Measurements from ENCODE around the gene ZMIZ1.

ZMIZ1 gene

DNA sequence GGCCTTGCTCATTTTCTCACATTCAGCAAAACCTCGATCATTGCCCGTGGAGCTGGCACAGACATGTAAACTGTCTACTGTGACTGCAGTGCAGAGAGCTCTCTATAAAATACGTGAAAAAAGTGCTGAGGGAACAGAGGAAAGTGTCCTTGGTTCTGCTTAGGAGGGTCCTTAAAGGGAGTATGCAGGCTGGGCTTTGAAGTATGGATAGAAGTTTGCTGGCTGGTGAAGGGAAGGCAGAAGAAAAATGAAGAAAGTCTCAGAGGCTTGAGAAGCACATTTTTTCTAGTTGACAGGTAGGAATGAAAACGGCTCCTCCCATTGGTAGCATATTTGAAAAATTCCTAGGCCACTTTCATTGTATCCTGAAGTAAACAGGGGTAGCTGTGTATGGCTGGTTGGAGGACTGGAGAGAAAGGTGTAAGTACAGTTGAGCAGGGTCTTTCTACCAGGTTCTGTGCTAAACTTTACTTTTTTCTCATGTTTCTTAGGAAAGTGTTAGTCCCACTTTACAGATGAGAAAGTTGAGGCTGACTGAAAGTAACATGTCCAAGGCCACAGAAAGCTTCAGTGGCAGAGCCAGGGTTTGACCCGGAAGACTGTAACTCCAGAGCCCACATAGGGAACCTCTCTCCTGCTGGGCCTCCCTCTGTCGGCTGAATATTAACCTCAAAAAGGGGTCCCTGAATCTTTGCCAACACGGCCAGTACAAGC, 215.5 kb downstream of the ZMIZ1 start:
- H3K27me3 Mint-ChIP-seq, result no peaks in the 10 kb centered on the region
- no peak overlapping the region for H3K27ac Mint-ChIP-seq
- H3K36me3 Mint-ChIP-seq (ENCODE audit: low read depth), result peaks cover 31% of the 10 kb centered on the region
- H3K4me3 Mint-ChIP-seq, result no peak overlapping the region
- H3K9me3 Mint-ChIP-seq, result no peaks in the 10 kb centered on the region
- DNase-seq, result no peak
- peaks cover 45% of the 10 kb centered on the region for H3K4me1 Mint-ChIP-seq (ENCODE audit: low read depth)

DNA sequence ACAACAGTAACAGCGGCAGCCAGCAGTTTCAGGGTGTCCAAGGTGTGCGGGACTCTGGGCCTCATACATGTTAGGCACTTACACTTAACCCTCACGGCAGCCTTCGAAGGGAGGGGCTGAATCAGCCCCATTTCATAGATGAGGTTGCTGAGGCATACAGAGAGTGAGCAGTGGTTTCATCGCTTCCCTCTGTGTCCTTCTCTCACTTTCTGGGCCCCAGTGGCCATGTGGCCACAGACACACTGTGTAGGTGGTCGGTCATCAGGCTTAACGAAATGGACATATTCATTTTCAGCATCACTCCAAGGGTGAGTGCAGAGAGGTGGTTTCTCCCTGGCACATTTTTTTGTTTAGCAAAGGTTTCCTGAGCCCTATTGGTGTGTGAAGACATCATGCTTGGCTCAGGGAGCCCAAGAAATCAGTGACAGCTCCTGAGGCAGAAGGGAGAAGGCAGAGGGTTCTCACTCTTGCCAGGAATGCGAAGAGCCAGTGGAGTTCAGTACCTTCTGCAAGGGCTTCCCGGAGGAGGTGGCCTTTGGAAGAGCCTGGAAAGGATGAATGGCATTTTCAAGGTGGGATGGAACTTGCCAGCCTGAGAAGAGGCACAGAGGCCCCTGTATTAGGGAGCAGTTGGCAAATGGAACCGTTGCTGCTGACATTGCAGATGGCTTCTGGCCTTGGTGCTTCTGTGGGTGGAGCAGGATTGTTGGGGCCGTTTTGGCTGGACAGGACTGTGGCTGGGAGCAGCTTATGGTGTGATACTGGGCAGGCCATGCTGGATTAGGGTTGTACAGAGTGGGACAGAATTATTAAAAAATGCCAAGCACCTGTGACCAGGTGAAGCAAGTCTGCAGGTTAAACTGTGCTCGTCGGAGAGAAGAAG, 216.8 kb downstream of the ZMIZ1 start:
- Mint-ChIP-seq H3K4me1 (ENCODE audit: low read depth) (peaks cover 45% of the 10 kb centered on the region), H3K27ac (peak overlapping the region; percentile 92), H3K27me3 (no peaks in the 10 kb centered on the region), H3K36me3 (ENCODE audit: low read depth) (peaks cover 25% of the 10 kb centered on the region), H3K9me3 (no peaks in the 10 kb centered on the region), H3K4me3 (peak overlapping the region; percentile 64)
- DNase-seq, result peak; percentile 62

DNA sequence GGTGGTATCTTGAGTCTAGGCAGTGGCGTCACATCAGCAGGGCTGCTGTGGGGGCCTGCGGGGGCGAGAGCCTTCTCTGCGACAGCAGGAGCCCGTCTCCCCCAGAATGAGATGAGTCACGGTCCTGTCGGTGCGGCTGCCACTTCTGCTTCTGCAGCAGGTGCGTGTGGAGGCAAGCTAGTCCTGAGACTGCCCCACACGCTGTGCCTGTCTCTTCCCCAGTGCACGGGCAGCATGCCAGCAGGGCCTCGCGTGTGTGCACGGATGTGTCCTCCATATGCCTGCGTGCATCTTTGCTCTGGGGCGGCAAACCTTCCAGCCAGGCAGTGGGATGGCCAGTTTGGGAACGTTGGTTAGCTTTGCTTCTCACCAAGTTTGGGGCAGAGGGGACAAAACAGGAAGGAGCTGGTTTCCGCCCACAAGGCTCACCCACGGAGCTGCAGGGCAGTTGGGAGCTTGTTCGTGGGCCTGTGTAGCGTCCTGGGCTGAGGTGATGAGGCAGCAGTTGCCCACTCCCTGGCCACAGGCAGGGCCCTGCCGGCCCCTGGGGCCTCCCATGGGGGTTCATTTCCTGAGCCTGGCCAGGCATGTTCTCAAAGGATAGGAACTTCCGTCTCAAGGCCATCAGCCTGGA, 217.7 kb downstream of the ZMIZ1 start:
- H3K36me3 Mint-ChIP-seq (ENCODE audit: low read depth), result peaks cover 29% of the 10 kb centered on the region
- no peaks in the 10 kb centered on the region for H3K27me3 Mint-ChIP-seq
- H3K4me1 Mint-ChIP-seq (ENCODE audit: low read depth), result peaks cover 45% of the 10 kb centered on the region
- H3K4me3 Mint-ChIP-seq, result peak overlapping the region; percentile 64
- H3K27ac Mint-ChIP-seq, result peak overlapping the region; percentile 92
- DNase-seq, result peak; percentile 84
- H3K9me3 Mint-ChIP-seq, result no peaks in the 10 kb centered on the region

DNA sequence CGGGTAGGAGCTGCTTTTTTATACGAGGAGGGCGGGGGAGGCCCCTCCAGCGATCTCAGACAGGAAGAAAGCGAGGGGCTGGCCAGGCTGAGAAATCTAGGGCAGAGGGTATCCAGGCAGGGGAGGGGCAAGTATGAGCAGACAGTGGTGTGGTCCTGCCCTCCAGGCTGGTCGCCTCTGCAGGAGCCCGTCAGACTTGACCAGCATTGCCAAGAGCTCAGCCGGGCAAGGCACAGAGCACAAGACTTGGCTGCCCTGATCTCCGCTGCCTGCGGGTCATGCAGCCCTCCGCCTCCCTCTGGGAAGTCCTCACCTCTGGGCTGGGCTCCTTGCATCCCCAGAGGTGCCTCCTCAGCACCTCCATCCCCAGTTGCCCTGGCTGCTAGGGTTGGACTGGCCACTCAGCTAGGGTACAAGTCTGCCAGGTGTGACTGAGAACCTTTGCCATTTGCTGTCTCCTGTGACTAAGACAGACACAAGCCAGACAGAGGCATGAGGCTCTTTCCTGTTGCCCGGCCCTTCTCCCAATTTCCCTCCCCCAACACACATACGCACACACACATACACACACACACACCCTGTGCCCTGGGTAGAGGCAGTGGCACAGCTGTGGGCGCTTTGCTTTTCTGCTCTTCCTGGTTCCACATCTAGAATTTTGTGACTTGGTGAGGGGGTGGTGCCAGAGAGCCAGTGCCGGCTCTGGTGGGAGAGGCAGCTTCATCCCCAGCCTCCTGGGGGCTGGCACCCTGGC, 219.4 kb downstream of the ZMIZ1 start:
- DNase-seq, result no peak
- no peak overlapping the region for H3K4me3 Mint-ChIP-seq
- H3K27ac Mint-ChIP-seq, result no peak overlapping the region
- H3K9me3 Mint-ChIP-seq, result no peaks in the 10 kb centered on the region
- H3K27me3 Mint-ChIP-seq, result no peaks in the 10 kb centered on the region
- H3K4me1 Mint-ChIP-seq (ENCODE audit: low read depth), result peaks cover 45% of the 10 kb centered on the region
- peaks cover 28% of the 10 kb centered on the region for H3K36me3 Mint-ChIP-seq (ENCODE audit: low read depth)

DNA sequence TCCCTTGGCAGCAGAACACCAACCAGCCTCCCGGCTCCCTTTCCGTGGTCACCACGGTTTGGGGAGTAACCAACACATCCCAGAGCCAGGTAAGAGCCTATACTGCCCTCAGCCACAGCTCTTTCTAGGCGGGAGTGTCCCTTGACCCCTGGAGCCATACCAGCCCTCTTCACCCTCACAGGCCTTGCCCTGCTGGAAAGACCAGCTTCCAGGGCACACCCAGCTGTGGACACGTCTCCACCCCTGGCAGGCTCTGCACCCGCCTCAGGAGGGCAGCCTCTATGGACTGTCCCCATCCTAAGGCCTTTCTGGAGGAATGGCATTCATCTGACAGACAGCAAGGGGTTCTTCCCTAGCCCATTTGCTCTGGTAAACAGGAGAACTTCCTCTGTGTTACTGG, 221.0 kb downstream of the ZMIZ1 start:
- H3K27me3 Mint-ChIP-seq, result no peaks in the 10 kb centered on the region
- peaks cover 41% of the 10 kb centered on the region for H3K4me1 Mint-ChIP-seq (ENCODE audit: low read depth)
- no peak overlapping the region for H3K4me3 Mint-ChIP-seq
- no peak for DNase-seq
- H3K9me3 Mint-ChIP-seq, result no peaks in the 10 kb centered on the region
- H3K27ac Mint-ChIP-seq, result peak overlapping the region; percentile 18
- H3K36me3 Mint-ChIP-seq (ENCODE audit: low read depth), result peaks cover 36% of the 10 kb centered on the region

DNA sequence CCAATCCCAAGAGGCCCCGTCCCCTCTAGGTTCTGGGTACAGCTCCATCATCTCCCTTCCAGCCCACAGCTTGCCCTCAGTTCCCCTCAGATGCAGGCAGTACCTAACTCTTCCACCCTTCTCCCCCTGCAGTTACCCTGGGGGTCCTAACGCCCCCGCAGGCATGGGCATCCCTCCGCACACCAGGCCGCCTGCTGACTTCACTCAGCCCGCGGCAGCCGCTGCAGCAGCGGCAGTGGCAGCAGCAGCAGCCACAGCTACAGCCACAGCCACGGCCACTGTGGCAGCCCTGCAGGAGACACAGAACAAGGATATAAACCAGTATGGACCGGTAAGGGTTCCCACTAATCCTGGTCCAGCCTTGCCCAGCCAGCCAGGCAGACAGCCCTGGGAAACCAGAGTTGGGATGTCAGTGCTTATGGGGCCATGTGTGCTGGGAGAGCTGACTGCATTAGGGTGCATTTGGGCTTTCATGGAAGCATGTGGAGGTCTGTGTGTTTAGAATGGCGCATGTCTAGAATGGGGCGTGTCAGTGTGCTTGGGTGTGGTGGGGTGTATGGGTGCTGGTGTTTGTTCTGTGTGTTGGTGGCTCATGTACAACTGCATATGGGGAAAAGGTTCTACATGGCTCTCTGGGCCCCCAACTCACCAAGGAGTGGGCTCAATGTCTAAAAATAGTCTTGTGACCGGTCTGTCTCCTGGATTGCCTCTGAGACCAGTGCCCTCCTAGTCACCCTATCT, 223.4 kb downstream of the ZMIZ1 start:
- Mint-ChIP-seq H3K9me3 (no peaks in the 10 kb centered on the region), H3K27me3 (no peaks in the 10 kb centered on the region), H3K4me3 (no peak overlapping the region), H3K4me1 (ENCODE audit: low read depth) (peaks cover 25% of the 10 kb centered on the region), H3K27ac (peak overlapping the region; percentile 37), H3K36me3 (ENCODE audit: low read depth) (peaks cover 49% of the 10 kb centered on the region)
- no peak for DNase-seq

DNA sequence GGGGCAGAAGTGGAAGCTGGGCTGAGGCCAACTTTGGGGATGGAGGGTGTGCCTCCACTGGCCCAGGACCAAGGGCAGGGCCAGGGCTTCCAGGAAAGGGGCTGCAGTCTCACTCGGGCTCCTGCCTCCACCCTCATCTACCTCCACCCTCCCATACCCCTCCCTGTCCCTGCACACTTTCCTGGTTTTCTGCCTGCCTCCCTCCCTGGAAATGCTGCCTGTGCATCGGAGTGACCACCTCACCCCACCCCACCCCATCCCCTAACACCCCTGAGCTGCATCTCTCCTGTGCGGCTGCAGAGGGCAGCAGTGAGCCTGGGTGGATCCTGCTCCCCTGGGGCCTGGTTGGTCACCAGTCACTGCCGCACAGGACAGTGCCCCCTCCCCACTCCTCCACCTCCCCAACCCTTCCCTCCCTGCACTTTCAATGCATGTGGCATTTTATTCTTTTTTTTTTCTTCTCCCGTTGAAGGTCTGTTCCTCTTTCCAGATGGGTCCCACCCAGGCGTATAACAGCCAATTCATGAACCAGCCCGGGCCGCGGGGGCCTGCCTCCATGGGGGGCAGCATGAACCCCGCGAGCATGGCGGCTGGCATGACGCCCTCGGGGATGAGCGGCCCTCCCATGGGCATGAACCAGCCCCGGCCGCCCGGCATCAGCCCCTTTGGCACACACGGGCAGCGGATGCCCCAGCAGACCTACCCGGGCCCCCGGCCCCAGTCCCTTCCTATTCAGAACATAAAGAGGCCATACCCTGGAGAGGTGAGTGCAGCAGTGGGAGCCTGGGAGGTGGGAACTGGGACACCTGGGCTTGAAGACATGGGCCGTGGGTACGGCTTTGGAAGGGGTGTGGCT, 224.4 kb downstream of the ZMIZ1 start:
- Mint-ChIP-seq H3K9me3 (no peaks in the 10 kb centered on the region), H3K4me1 (ENCODE audit: low read depth) (peaks cover 17% of the 10 kb centered on the region), H3K36me3 (ENCODE audit: low read depth) (peaks cover 55% of the 10 kb centered on the region), H3K4me3 (no peak overlapping the region), H3K27ac (no peak overlapping the region), H3K27me3 (no peaks in the 10 kb centered on the region)
- DNase-seq, result peak; percentile 57

DNA sequence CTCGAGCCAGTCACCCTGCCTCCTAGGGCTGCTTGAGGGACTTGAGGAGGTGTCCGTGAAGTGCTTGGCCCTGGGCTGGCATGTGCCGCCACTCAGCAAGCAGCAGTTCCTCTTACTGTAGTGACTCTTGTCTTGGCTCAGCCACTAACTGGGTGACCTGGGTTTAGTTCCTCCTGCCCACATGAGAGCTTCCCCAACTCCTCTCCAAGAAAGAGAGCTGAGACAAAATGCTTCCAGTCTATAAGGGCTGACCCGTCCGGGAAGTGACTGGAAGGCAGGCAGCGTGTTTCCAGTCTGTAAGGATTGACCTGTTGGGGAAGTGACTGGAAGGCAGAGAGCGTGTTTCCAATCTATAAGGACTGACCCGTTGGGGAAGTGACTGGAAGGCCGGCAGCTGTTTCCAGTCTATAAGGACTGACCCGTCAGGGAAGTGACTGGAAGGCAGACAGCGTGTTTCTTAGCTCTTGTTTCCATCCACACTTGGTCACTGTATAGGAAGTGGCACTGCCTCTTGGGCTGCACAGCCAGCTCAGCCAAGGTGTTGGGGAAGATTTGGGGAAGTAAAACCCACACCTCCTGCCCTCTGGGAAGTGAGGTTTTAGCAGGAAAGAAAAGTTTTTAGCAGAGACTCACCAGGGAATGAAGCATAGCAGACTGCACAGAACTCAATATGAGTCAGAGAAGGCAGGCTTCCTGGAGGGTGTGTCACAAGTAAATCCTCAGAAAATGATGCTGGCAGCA, 225.2 kb downstream of the ZMIZ1 start:
- Mint-ChIP-seq H3K27ac (no peak overlapping the region), H3K9me3 (no peaks in the 10 kb centered on the region), H3K27me3 (no peaks in the 10 kb centered on the region), H3K36me3 (ENCODE audit: low read depth) (peaks cover 63% of the 10 kb centered on the region), H3K4me3 (no peak overlapping the region), H3K4me1 (ENCODE audit: low read depth) (peaks cover 21% of the 10 kb centered on the region)
- DNase-seq, result no peak

DNA sequence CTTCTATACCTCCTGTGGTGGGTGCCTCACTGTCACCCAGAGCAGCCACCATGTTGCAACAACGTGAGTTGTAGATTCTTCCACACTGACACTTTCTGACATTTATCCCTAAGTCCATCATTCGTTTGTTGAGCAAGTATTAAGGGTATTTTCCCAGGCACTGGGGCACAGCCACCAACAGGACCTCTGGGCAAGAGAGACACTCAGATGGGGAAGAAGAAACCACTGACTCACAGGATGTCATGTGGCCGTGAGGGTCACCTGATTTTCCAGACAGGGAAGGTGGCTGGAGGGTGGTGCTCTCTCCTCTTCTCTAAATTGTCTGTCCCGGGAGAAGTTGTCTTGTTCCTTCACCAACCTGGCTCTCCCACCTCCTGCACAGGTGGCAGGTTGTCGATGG, 226.8 kb downstream of the ZMIZ1 start:
- Mint-ChIP-seq H3K27ac (peak overlapping the region; percentile 3), H3K4me3 (no peak overlapping the region), H3K9me3 (no peaks in the 10 kb centered on the region), H3K4me1 (ENCODE audit: low read depth) (peaks cover 21% of the 10 kb centered on the region), H3K27me3 (no peaks in the 10 kb centered on the region), H3K36me3 (ENCODE audit: low read depth) (peaks cover 74% of the 10 kb centered on the region)
- DNase-seq, result no peak

DNA sequence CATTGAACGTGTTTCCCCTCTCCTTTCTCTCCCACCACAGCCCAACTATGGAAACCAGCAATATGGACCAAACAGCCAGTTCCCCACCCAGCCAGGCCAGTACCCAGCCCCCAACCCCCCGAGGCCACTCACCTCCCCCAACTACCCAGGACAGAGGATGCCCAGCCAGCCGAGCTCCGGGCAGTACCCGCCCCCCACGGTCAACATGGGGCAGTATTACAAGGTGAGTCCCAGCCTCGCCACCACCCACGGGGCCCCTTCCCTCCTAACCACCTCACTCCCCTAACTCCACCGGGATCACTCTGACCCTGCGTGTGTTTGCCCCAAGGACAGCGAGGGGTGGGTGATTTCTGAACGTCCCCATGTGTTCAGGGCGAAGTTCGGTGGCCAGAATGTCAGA, 227.7 kb downstream of the ZMIZ1 start:
- peaks cover 75% of the 10 kb centered on the region for H3K36me3 Mint-ChIP-seq (ENCODE audit: low read depth)
- no peak overlapping the region for H3K4me3 Mint-ChIP-seq
- H3K27ac Mint-ChIP-seq, result no peak overlapping the region

DNA sequence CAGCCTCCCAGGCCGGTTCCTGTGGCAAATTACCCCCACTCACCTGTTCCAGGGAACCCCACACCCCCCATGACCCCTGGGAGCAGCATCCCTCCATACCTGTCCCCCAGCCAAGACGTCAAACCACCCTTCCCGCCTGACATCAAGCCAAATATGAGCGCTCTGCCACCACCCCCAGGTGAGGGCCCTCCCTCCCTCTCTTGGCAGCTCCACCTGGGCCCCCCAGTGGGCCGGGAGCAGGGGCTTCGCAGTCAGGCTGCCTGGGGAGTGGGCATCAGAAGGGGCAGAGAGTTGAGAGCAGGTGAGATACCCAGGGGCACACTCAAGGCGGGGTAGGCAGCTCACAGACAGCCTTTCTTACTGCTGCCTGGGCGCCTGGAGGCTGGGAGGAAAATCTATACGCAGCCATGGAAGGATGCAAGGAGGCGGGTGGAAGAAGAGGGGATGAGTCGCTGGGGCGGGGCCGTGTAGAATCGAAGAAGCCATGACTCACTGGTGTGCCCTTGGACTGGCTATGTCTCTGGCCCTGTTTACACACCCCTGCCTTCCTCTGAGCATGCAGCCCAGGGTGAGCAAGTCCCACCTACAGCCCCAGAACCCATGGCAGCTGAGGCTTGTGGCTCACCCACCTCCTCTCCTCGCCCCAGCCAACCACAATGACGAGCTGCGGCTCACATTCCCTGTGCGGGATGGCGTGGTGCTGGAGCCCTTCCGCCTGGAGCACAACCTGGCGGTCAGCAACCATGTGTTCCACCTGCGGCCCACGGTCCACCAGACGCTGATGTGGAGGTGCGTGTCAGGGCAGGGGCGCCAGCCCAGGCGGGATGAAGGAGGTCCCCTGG, 229.9 kb downstream of the ZMIZ1 start:
- DNase-seq, result peak; percentile 60
- Mint-ChIP-seq H3K27ac (peak overlapping the region; percentile 44), H3K36me3 (ENCODE audit: low read depth) (peaks cover 82% of the 10 kb centered on the region), H3K9me3 (no peaks in the 10 kb centered on the region), H3K27me3 (no peaks in the 10 kb centered on the region), H3K4me3 (no peak overlapping the region), H3K4me1 (ENCODE audit: low read depth) (peaks cover 21% of the 10 kb centered on the region)

More for the DNA sequence above, 227.7 kb downstream of the ZMIZ1 start:
- peaks cover 21% of the 10 kb centered on the region for H3K4me1 Mint-ChIP-seq (ENCODE audit: low read depth)
- DNase-seq, result no peak
- H3K9me3 Mint-ChIP-seq, result no peaks in the 10 kb centered on the region
- H3K27me3 Mint-ChIP-seq, result no peaks in the 10 kb centered on the region
